ENCODE results near the gene MYO18A. TPM values are rescaled to one million over a fixed set of nuclear protein-coding genes. Genes with fewer than 3 reads are reported as not detected.
"Not testable (repeated sequence)": the region's sequence is repeated elsewhere in the genome, so short reads cannot be mapped to it uniquely, and the experiment has no call there.

MYO18A gene
- total RNA-seq, 3 donors from 2014 or later (not counting 1 experiment from before 2014, with no cell fraction given), result 110 to 117 (median 115) TPM

- no peaks in the 10 kb centered on the region for H3K27me3 Mint-ChIP-seq (ENCODE audit: low read depth in 2 of 2)
- H3K9me3 Mint-ChIP-seq, result no peaks in the 10 kb centered on the region
- DNase-seq (peak; percentile 96 to 97), ATAC-seq (peak; percentile 96 to 99 (median 96))
- peaks cover 24% of the 10 kb centered on the region for H3K4me1 ChIP-seq (ENCODE audit: control insufficient read depth, insufficient read depth, low read length)
- peak overlapping the region; percentile 51 for H3K4me3 ChIP-seq (ENCODE audit: low read length)
- no peaks in the 10 kb centered on the region for H3K27me3 ChIP-seq (ENCODE audit: control insufficient read depth, insufficient read depth, low read length)
- peak overlapping the region; percentile 84 for H3K4me3 Mint-ChIP-seq
- peaks cover 27 to 52% of the 10 kb centered on the region in 2 donors for H3K4me1 Mint-ChIP-seq
- intact Hi-C loops (cut with micrococcal nuclease), result loop anchor here (1.0 to 2.0 kb wide), 3 partner anchors 31 to 146 kb away; partner anchors contain the start of genes MYO18A and NUFIP2
- peak overlapping the region; percentile 88 to 90 for H3K27ac Mint-ChIP-seq
- H3K9me3 ChIP-seq (ENCODE audit: control insufficient read depth, insufficient read depth, low read length), result no peaks in the 10 kb centered on the region
- no peaks in the 10 kb centered on the region for H3K36me3 ChIP-seq (ENCODE audit: control insufficient read depth, insufficient read depth, low read length)
- H3K36me3 Mint-ChIP-seq, result no peaks in the 10 kb centered on the region
- 5% methylated on average over 33 of the region's 34 CpGs for WGBS (ENCODE audit: insufficient coverage)
- peak; percentile 95 for TF ChIP-seq CTCF (IDR thresholded peaks at IDR 0.05)
- H3K27ac ChIP-seq (ENCODE audit: low read length), result peak overlapping the region; percentile 86
Observed at GRCh38 chr17:29148790-29149430, 31.3 kb downstream of the MYO18A start.

- Mint-ChIP-seq H3K27ac (peak overlapping the region; percentile 88 to 90), H3K36me3 (no peaks in the 10 kb centered on the region), H3K4me3 (peak overlapping the region; percentile 71), H3K4me1 (peaks cover 27 to 52% of the 10 kb centered on the region in 2 donors), H3K9me3 (no peaks in the 10 kb centered on the region), H3K27me3 (ENCODE audit: low read depth in 2 of 2) (no peaks in the 10 kb centered on the region)
- H3K9me3 ChIP-seq (ENCODE audit: control insufficient read depth, insufficient read depth, low read length), result no peaks in the 10 kb centered on the region
- peak in 1 of 2 donors; percentile 34 for DNase-seq
- peak overlapping the region; percentile 34 for H3K4me3 ChIP-seq (ENCODE audit: low read length)
- intact Hi-C loops (cut with micrococcal nuclease), result loop anchor here (2.0 kb wide), 1 partner anchor 146 kb away; the partner anchor contains the start of gene NUFIP2
- no peaks in the 10 kb centered on the region for H3K36me3 ChIP-seq (ENCODE audit: control insufficient read depth, insufficient read depth, low read length)
- ATAC-seq, result no peak
- WGBS (ENCODE audit: insufficient coverage), result 40% methylated on average over 5 of the region's 5 CpGs
- no peaks in the 10 kb centered on the region for H3K27me3 ChIP-seq (ENCODE audit: control insufficient read depth, insufficient read depth, low read length)
- H3K4me1 ChIP-seq (ENCODE audit: control insufficient read depth, insufficient read depth, low read length), result peaks cover 23% of the 10 kb centered on the region
- TF ChIP-seq CTCF (IDR thresholded peaks at IDR 0.05), result no peak
- H3K27ac ChIP-seq (ENCODE audit: low read length), result peak overlapping the region; percentile 86
Observed at GRCh38 chr17:29148257-29148789, 31.9 kb downstream of the MYO18A start.

- ATAC-seq (no peak), DNase-seq (no peak)
- Histone ChIP-seq H3K4me1 (ENCODE audit: control insufficient read depth, insufficient read depth, low read length) (peaks cover 23% of the 10 kb centered on the region), H3K27ac (ENCODE audit: low read length) (no peak overlapping the region), H3K4me3 (ENCODE audit: low read length) (no peak overlapping the region), H3K9me3 (ENCODE audit: control insufficient read depth, insufficient read depth, low read length) (no peaks in the 10 kb centered on the region), H3K36me3 (ENCODE audit: control insufficient read depth, insufficient read depth, low read length) (no peaks in the 10 kb centered on the region), H3K27me3 (ENCODE audit: control insufficient read depth, insufficient read depth, low read length) (no peaks in the 10 kb centered on the region)
- TF ChIP-seq CTCF (IDR thresholded peaks at IDR 0.05), result no peak
- H3K27me3 Mint-ChIP-seq (ENCODE audit: low read depth in 2 of 2), result no peaks in the 10 kb centered on the region
- peaks cover 27 to 52% of the 10 kb centered on the region in 2 donors for H3K4me1 Mint-ChIP-seq
- no peaks in the 10 kb centered on the region for H3K9me3 Mint-ChIP-seq
- intact Hi-C loops (cut with micrococcal nuclease), result loop anchor here (2.0 kb wide), 1 partner anchor 147 kb away; the partner anchor contains the start of gene NUFIP2
- no peaks in the 10 kb centered on the region for H3K36me3 Mint-ChIP-seq
- H3K4me3 Mint-ChIP-seq, result peak overlapping the region; percentile 26
- 86% methylated on average over 4 of the region's 4 CpGs for WGBS (ENCODE audit: insufficient coverage)
- peak overlapping the region; percentile 88 to 90 for H3K27ac Mint-ChIP-seq
Observed at GRCh38 chr17:29147682-29148081, 32.5 kb downstream of the MYO18A start.

GRCh38 chr17:29147228-29147627 is 33.0 kb downstream of the MYO18A start:
- intact Hi-C loops (cut with micrococcal nuclease); H3K36me3 Mint-ChIP-seq; H3K4me3 ChIP-seq (ENCODE audit: low read length); DNase-seq; H3K9me3 Mint-ChIP-seq; H3K27me3 ChIP-seq (ENCODE audit: control insufficient read depth, insufficient read depth, low read length); ATAC-seq; H3K9me3 ChIP-seq (ENCODE audit: control insufficient read depth, insufficient read depth, low read length); H3K36me3 ChIP-seq (ENCODE audit: control insufficient read depth, insufficient read depth, low read length); H3K27ac ChIP-seq (ENCODE audit: low read length); H3K27me3 Mint-ChIP-seq (ENCODE audit: low read depth in 2 of 2): not testable (repeated sequence)
- peak overlapping the region; percentile 26 for H3K4me3 Mint-ChIP-seq
- H3K27ac Mint-ChIP-seq, result peak overlapping the region; percentile 88 to 90
- WGBS (ENCODE audit: insufficient coverage), result 100% methylated on average over 2 of the region's 2 CpGs
- H3K4me1 Mint-ChIP-seq, result peaks cover 27 to 52% of the 10 kb centered on the region in 2 donors
- H3K4me1 ChIP-seq (ENCODE audit: control insufficient read depth, insufficient read depth, low read length), result peaks cover 27% of the 10 kb centered on the region

Data from natural killer cell (primary cell).